HG03025 (cell line): ENCODE data around the gene DPEP1.
"Not testable (repeated sequence)": the region's sequence is repeated elsewhere in the genome, so short reads cannot be mapped to it uniquely, and the experiment has no call there.

Experiments
- ATAC-seq: cut with Tn5 transposase; IDR thresholded peaks from one replicate; pipeline ENCODE4 v1.9.1; 2021; ENCODE audit warnings: mild to moderate bottlenecking, moderate library complexity; ENCODE audit not compliant: unreplicated experiment, low FRiP score

The DPEP1 gene

DNA sequence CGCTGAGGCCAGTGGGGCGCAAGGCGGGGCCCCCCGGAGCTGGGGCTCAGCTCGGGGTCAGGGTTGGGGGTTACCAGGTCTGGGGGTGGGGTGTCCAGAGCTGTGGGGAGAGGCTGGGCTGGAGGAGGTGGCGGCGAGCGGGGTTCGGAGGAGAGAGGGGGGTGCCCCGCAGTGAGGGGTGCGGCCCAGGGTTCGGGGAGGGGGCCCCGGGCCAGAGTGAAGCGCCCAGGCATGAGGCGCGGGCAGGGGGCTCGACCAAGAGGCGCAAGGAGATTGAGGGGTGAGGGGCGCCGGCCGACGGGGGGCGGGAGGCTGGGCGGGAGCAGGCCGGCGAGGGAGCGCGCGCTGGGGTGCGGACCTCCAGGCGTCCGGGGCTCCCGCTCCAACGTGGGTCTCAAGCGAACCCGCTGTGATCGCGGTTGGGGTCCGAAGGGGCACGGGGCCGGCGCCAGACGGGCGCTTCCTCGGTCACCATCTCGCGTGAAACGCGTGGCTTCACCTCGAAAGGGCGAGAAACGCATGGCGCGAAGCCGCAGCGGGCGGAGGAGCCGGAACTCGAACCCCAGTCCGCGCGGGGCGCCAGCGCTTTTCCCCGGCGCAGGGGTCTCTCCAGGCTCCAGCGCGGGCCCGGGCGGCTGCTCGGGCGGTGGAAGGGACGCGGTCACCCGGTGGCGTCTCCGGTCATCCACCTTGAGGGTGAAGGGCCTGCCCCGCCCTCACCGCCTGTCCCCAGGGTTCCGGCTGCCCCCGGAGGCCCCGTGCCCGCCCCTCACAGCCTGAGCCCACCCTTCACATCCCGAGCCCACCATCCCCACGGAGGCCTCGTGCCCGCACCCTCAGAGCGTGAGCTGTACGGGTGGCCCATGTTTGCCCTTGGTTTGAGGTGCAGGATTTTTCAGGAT lies 37.0 kb upstream of the DPEP1 start:
- ATAC-seq: no peak

DNA sequence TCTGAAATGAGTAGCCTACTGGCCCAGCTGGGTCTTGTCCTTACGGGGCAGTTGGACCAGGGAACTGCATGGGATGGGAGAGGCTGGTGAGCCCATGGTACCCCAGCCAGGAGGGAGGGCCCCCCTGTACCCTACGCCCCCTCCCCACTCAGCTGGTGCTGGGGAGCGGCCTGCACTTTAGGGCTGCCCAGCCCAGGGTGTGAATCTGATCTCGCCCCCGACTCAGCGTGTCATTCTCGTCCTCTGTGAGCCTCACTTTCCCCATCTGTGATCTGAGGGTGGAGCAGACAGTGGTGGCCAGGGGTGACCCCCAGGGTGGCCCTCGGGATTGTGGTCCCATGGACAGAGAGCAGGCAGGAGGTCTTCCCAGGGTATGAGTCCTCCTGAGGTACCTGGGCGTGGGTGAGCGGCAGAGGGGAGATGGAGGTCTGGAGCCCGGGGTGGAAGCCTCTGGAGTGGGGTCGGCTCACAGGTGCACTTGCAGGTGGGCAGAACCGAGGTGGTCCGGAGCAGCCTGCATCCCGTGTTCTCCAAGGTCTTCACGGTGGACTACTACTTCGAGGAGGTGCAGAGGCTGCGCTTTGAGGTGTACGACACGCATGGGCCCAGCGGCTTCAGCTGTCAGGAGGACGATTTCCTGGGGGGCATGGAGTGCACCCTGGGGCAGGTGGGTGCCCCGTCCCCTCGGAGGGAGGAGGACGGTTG lies 36.2 kb upstream of the DPEP1 start:
- ATAC-seq: no peak

DNA sequence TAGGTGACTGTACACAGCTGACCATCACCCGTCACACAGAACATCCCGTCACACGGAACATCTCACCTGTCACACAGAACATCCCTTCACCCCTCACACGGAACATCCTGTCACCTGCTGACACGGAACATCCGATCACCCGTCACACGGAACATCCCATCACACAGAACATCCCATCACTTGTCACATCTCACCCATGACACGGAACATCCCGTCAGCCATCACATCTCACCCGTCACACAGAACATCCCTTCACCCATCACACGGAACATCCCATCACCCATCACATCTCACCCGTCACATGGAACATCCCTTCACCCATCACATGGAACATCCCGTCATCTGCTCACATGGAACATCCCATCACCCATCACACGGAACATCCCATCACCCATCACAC lies 34.1 kb upstream of the DPEP1 start:
- no peak for ATAC-seq

DNA sequence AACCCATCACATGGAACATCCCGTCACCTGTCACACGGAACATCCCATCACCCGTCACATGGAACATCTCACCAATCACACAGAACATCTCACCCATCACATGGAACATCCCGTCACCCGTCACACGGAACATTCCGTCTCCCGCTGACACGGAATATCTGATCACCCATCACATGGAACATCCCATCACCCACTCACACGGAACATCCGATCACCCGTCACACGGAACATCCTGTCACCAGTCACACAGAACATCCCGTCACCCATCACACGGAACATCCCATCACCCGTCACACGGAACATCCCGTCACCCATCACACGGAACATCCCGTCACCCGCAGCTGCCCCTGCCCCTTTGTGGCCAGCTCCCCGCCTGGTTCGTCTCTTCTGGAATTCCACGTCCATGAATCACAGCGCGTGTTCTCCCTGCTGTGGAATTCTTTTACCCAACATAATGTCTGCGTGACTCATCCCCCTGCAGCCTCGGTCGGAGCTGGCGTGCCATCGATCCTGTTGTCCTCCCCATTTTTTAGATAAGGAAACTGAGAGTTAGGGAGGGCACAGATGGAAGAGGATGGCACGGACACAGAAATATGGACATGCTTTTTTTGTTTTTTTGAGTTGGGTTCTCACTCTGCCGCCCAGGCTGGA lies 32.3 kb upstream of the DPEP1 start:
- no peak for ATAC-seq

DNA sequence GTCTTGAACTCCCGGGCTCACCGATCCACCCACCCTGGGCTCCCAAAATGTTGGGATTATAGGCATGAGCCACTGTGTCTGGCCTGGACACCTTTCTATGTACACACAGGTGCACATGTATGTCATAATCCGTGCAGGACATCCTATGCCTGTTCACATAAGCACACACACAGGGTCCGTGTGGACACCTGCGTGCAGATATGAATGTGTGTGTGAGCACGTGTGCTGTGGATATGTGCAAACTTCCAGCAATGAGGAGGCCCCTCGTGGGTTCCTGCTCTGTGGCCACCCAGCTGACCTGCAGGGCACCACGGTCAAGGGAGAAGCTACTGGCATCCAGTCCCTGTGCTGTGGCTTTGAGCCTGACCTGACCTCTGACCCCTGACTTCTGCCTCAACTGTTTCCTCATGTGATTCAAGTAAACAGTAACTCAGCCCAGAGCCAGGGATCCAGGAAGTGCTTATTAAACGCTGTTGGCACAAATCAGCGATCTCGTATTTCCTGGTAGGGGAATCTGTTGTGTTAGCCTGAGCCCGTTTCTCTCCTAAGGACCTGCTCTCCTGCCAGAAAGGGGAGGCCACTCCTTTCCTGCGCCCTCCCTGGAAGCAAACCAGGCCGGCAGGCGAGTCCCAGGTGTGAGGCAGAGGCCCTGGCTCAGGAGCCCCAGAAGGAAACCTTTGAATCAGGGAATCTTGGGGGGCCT lies 31.4 kb upstream of the DPEP1 start:
- ATAC-seq: no peak

DNA sequence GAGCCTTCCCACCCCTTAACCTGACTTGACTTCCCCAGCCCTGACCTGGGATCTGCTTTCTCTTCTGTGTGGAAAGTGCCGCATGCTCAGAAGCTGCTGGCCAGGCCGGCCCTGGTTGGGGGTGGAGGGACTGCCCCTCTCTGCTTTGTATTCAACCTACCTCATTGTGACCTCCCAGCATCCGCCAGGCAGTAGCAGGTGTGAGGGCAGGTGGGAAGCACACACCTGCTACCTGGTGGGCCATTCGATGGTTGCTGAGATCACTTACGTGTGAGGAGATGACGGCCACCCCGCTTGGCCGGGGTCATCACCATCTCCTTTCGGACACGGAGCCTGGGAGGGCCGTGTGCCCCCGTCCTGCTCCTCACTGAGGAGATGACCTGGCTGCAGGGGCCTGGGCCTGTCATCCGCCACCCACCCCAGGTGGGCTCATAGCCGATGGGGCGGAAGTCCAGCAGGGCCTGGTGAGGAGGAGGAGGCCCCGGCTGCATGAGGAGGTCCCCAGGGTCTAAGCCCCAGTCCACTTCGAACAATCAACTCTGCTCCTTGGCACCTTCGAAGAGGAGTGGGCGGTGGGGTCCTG lies 30.7 kb upstream of the DPEP1 start:
- ATAC-seq: no peak

DNA sequence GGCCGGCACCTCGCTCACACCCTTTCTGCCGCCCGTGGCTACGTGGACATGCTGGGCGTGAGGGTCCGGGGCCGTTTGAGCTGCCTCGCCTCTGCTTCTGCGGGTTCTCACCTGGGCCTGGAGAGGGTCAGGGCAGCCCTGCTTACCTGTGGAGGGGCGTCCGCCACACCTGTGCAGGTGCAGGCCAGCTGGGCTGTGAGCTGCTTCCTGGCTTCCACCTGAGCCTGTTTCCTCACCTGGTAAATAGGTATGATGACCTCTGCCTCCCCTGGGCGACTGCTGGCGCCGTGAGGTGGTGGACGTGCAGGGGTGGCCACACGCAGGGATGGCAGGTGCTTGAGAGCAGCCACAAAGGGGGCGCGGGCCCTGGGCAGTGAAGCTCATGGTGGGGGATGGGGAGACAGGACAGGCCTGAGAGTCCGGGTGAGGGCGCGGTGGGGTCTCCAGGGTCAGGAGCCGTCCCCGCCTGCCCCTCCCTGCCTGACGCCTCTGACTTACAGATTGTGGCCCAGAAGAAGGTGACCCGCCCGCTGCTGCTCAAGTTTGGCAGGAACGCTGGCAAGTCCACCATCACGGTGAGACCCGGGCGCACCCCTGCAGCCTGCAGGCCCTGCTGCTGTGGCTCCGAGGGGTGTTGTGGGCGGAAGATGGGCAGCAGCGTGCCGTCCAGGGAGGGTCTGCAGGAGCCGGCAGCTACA lies 30.1 kb upstream of the DPEP1 start:
- ATAC-seq: no peak

DNA sequence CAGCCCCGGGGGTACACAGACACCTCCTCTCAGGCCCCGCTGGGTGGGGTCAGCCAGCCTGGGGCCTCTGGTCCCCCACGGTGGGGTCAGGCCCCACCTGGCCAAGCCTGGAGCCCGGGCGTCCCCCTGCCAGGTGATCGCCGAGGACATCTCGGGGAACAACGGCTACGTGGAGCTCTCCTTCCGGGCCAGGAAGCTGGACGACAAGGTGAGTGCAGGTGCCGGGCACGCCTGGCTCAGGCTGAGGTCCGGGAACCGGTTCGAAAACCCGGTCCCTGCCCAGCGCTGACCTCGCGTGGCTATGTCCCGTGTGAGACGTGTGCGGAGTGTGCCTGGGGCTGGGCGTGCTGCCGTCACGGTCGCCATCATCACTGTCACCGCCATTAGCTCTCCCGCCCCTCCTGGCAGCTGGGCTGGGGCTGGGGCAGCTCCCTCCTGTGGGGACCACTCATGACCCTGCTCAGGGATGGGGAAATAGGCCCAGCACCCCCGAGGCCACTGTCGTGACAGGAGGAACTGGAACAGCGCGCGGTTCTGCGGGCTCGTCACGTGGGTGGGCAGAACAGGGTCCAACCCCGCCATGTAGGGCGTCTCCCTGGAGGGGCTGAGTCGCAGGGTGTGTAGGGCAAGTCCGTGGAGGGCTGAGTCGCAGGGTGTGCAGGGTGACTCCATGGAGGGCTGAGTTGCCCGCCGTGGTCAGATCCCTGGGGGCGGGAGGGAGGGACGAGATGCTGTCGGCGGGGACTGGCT lies 29.4 kb upstream of the DPEP1 start:
- no peak for ATAC-seq

DNA sequence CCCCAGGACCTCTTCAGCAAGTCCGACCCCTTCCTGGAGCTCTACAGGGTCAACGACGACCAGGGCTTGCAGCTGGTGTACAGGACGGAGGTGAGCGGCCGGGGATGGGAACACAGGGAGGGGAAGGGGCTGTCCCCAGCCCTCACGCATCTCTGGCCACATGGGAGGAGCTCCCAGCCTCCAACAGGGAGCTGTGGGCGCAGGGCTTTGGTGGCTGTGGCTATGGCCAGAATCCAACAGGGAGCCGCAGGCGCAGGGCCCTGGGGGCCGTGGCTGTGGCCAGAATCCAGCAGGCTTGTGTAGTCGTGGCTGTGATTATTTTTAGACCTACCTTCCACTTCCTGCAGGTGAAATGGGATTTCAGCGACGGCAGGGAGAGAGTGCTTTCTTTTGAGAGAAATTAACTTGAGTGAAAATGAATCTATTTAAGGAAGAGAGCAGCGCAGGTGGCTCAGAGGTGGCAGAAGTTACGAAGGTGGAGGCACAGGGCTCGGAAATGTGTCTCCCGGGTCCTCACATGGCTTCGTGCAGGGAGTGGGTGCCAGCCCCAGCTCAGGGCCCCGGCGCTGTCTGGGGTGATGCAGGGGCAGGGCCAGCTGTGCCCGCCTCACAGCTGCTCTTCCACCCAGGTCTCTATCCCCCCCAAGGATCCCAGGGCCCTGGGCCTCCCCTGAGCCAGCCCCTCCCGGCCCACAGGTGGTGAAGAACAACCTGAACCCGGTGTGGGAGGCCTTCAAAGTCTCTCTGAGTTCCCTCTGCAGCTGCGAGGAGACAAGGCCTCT lies 28.5 kb upstream of the DPEP1 start:
- no peak for ATAC-seq

DNA sequence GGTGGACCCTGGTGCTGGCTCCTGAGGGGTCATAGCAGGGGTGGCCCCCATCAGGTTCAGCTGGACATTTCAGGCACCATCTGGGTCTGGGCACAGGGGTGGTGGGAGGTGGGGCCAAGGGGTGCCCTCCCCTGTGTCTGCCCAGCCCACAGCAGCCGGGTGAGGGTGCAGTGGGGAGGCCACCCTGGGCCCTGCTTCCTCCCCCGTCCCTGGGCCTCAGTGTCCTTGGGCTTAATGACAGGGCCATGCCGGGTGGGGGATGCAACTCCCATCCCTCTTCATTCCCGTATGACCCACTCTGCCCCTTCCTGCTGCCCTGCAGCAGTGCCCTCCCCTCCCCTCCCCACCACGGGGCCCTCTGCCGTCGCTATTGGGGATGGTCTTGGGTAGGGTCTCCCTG lies 27.2 kb upstream of the DPEP1 start:
- no peak for ATAC-seq

DNA sequence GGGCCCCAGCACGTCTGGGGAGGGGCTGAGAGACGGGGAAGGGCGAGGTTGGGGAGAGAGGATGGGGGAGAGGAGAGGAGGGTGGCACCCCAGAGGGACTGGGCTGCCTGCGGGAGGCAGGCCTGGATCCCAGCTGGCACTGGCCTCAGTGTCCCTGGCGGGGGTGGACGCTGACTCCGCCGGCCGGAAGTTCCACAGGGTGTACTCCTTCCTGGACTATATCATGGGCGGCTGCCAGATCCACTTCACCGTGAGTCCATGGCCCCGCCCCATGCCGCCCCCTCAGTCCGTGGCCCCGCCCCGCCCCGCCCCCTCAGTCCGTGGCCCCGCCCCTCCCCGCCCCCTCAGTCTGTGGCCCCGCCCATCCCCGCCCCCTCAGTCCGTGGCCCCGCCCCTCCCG lies 26.6 kb upstream of the DPEP1 start:
- ATAC-seq: no peak

DNA sequence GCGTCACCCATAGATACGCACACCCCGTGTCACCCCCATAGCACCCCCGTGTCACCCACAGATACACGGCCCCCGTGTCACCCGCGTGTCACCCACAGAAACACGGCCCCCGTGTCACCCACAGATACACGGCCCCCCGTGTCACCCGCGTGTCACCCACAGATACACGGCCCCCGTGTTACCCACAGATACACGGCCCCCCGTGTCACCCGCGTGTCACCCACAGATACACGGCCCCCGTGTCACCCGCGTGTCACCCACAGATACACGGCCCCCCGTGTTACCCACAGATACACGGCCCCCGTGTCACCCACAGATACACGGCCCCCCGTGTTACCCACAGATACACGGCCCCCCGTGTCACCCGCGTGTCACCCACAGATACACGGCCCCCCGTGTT lies 25.8 kb upstream of the DPEP1 start:
- ATAC-seq: not testable (repeated sequence)

DNA sequence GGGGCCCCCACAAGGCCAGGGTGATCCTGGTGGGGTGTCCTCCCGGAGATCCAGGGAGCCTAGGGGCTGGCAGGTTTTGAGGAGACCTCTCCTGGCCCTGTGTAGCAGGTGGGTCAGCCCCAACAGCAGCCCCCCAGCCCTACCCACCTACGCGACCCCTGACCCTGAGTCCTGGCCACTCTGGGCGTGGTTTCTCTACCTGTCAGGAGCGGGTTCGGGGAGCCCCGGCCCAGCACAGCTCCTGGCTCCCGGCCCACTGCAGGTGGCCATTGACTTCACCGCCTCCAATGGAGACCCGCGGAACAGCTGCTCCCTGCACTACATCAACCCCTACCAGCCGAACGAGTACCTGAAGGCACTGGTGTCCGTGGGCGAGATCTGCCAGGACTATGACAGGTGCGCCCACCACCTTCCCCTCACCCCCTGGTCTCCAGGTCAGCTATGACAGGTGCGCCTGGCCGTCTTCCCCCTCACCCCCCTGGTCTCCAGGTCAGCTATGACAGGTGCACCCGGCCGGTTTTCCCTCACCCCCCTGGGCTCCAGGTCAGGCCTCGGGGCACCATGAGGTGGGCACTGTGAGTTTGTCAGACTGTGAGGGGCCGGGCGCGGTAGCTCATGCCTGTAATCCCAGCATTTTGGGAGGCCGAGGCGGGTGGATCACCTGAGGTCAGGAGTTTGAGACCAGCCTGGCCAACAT lies 24.9 kb upstream of the DPEP1 start:
- ATAC-seq: no peak

DNA sequence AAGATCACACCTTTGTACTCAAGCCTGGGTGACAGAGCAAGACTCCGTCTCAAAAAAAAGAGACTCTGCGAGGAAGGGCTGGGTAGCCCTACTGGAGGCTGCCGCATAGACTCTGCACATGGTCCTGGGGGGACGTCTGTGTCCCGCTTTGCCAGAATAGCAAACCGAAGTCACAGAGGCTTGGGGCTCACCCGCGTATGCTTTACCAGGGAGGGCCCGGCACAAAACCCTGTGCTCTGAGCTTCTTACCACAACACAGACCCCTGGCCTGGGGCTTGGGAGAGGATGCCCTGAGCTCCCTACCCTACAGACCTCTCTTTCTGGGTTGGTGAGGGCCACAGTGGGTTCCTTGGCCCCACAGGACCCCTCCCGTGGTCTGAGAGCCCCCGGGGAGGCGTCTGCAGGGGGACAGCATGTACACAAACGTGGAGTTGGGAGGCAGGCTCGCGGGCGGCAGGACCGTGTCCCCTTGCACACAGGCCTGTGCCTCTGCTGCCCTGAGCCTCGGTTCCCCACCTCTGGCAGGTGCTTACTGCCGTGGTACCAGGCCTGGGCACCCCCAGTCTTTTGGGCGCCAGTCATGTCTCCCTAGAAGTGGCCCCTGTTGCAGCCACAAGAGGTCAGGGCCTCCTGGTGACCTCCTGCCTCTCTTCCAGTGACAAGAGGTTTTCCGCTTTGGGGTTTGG lies 24.1 kb upstream of the DPEP1 start:
- ATAC-seq: no peak

DNA sequence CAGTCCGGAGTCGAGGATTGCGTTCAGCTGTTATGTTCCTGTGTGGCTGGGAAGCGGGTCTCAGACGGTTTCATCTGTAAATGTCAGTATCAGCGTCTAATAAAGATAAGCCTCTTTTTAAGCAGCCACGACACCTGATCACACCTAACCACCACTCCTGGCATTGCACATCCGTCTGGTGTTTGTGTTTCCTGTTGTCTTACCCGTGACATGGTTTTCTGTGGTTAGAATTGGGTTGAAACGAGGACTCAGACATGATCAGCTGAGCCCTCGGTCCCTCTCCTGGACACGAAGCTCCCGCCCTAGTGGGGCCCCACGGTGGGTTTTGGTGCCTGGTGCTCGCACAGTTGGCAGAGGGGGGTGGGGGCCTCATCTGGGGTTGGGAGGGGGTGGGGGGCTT lies 19.6 kb upstream of the DPEP1 start:
- ATAC-seq: no peak

DNA sequence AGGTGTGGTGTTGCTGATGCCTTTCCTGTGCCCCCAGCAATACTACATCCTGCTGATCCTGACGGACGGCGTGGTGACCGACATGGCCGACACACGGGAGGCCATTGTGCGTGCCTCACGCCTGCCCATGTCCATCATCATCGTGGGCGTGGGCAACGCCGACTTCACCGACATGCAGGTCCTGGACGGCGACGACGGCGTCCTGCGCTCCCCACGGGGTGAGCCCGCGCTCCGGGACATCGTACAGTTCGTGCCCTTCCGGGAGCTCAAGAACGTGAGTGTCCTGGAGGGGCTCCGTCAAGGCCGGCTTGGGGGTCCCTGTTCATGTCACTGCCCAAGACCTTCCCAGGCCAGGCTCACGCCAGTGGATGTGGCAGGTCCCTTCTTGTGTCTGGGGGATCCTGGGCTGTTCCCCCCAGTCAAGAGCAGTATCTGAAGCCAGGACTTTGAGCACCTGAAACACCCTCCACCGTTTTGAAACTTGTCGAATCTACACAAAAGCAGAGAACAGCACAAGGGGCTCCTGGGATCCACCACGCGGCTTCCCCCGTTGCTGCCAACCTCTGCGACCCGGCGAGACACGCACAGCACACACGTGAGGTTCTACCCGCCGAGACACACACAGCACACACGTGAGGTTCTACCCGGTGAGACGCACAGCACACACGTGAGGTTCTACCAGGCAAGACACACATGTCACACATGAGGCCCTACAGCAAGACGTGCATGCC lies 17.9 kb upstream of the DPEP1 start:
- ATAC-seq: no peak
